Activated CD4-positive, alpha-beta T cell treated with anti-CD3 and anti-CD28 coated beads for 1 hour (primary cell): ENCODE data around the gene LRRC19.

Experiments
- DNase-seq: peaks from one replicate; pipeline ENCODE4 v3.0.0-alpha.2; 2020

Gene LRRC19

DNA sequence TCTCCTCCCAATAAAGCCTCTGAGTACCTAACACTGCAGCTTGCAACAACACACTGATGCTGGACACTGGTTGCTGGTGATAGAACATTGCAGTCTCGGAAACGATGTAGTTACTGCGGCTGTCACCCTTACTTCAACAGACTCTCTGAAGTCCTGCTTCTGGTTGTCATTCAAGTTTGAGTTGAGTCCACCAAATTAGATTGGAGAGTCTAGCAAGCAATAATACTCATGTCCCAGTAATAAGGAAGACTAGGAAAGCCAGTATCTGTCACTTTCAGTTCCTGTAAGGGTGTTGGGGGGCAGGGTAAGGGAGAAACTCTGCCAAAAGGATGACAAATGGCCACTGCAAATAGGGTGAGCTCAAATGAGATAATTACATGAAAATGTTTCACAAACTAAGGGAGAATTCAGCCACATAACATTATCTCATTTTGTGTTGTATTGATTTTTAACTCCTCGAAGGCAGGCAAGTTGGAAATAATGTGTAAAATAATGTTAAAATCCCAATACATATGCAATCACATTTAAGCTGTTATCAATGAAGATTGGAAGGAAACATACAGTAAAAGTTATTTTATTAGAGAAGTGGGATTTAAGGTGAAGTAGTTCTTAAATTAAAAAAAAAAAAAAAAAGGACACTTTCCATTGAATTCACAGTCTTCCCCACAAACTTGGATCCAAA lies 50.1 kb downstream of the LRRC19 start:
- no peak for DNase-seq

- DNase-seq, result no peak
These were observed 51.4 kb downstream of the LRRC19 start for GRCh38 chr9:26954050-26954508.

DNA sequence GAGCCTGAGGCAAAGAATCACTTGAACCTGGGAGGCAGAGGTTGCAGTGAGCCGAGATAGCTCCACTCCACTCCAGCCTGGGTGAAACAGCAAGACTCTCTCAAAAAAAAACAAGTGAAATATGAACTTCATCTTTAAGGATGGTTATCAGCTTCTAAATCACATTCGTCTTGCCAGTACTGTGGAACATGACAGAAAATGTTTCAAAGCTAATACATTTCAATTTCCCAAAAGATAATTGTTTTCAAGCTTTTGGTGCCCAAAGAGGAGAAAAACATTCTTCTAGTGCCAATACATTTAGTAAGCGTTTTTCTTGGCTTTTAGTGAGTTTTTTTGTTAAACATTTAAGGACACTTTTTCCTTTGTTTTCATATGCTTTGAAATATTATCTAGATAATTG lies 53.7 kb downstream of the LRRC19 start:
- no peak for DNase-seq

DNA sequence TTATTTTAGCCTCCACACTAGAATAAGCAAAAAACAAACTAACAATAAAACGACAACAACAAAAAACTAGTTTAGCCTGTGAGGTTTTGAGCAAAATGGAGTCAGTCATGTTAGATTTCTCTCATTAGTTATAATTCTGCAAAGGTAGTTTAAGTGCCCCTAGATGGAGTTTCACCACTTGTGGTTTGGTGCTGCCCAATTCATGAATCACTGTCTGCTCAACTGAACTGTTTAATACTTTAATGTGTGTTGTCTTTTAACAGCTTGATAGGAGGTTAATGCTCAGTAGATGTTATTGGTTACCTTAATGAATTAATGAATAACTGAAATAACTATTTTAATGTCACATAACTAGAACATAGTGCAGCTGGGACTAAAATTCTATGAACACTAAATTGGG lies 55.0 kb downstream of the LRRC19 start:
- DNase-seq, result no peak

- DNase-seq, result no peak
These were observed 55.8 kb downstream of the LRRC19 start for GRCh38 chr9:26949637-26950069.

DNA sequence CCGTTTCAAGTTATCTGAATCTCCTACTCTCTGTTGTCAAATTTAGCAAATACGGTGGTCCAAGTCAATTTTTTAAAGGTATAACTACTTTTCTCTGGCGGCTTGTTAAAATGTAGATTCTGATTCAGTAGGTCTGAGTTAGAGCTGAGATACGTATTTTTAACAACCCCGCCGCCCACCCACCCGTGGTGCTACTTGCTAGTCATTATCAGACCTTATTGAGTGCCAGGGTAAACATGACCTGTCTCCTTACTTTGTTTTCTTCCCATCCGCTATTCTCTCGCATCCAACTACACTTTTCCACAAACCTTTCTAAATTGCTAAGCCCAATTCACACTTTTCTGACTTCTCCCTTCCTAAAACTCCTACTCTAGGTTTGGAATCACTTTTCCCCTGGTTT lies 57.7 kb downstream of the LRRC19 start:
- no peak for DNase-seq

GRCh38 chr9:26946753-26947727 lies 58.4 kb downstream of the LRRC19 start, which contains the start of gene PLAA:
PLAA (minus strand) TSS chr9:26947242; CDS start chr9:26947045, 197 bp downstream.
- peak; percentile 77 for DNase-seq

GRCh38 chr9:26945591-26945990 lies 59.9 kb downstream of the LRRC19 start:
- no peak for DNase-seq
